ENCODE measurements around the gene DRD5. TPM values are rescaled to one million over a fixed set of nuclear protein-coding genes. Genes with fewer than 3 reads are reported as not detected.
"Not testable (repeated sequence)": the region's sequence is repeated elsewhere in the genome, so short reads cannot be mapped to it uniquely, and the experiment has no call there.

DRD5 gene
- total RNA-seq, 2 experiments from 2014 or later: not detected

- H3K27me3 Mint-ChIP-seq: peaks cover 61% of the 10 kb centered on the region
- DNase-seq: no peak
- no peaks in the 10 kb centered on the region for H3K4me1 Mint-ChIP-seq
- H3K4me3 Mint-ChIP-seq: no peak overlapping the region
- ChIA-PET CTCF (no interaction called here), POLR2A (no interaction called here)
- H3K36me3 Mint-ChIP-seq (ENCODE audit: low read depth): no peaks in the 10 kb centered on the region
- no peak overlapping the region for H3K27ac Mint-ChIP-seq
- no peaks in the 10 kb centered on the region for H3K9me3 Mint-ChIP-seq
Measured at GRCh38 chr4:9782136-9782436, 652 bp downstream of the DRD5 start.

GRCh38 chr4:9785891-9786290 lies 4.5 kb downstream of the DRD5 start:
- H3K36me3 Mint-ChIP-seq (ENCODE audit: low read depth); H3K27ac Mint-ChIP-seq; DNase-seq; POLR2A ChIA-PET; H3K4me1 Mint-ChIP-seq; H3K4me3 Mint-ChIP-seq; H3K9me3 Mint-ChIP-seq; CTCF ChIA-PET: not testable (repeated sequence)
- peaks cover 56% of the 10 kb centered on the region for H3K27me3 Mint-ChIP-seq

- no peak for DNase-seq
- no peaks in the 10 kb centered on the region for H3K9me3 Mint-ChIP-seq
- ChIA-PET POLR2A (no interaction called here), CTCF (no interaction called here)
- H3K4me3 Mint-ChIP-seq: no peak overlapping the region
- H3K27ac Mint-ChIP-seq: no peak overlapping the region
- peaks cover 23% of the 10 kb centered on the region for H3K27me3 Mint-ChIP-seq
- no peaks in the 10 kb centered on the region for H3K36me3 Mint-ChIP-seq (ENCODE audit: low read depth)
- H3K4me1 Mint-ChIP-seq: no peaks in the 10 kb centered on the region
Measured at GRCh38 chr4:9792381-9792780, 10.9 kb downstream of the DRD5 start.

GRCh38 chr4:9796641-9797040 lies 15.2 kb downstream of the DRD5 start:
- peaks cover 15% of the 10 kb centered on the region for H3K27me3 Mint-ChIP-seq
- H3K4me3 Mint-ChIP-seq; H3K27ac Mint-ChIP-seq; CTCF ChIA-PET; DNase-seq; POLR2A ChIA-PET; H3K9me3 Mint-ChIP-seq; H3K4me1 Mint-ChIP-seq; H3K36me3 Mint-ChIP-seq (ENCODE audit: low read depth): not testable (repeated sequence)

- ChIA-PET CTCF (no interaction called here), POLR2A (no interaction called here)
Measured at GRCh38 chr4:9800848-9801247, 19.4 kb downstream of the DRD5 start.

GRCh38 chr4:9804918-9805317 lies 23.5 kb downstream of the DRD5 start:
- CTCF ChIA-PET: no interaction called here
- no peak overlapping the region for H3K4me3 Mint-ChIP-seq
- peaks cover 52% of the 10 kb centered on the region for H3K27me3 Mint-ChIP-seq
- no peaks in the 10 kb centered on the region for H3K9me3 Mint-ChIP-seq
- POLR2A ChIA-PET: no interaction called here
- H3K36me3 Mint-ChIP-seq (ENCODE audit: low read depth): no peaks in the 10 kb centered on the region
- no peak for DNase-seq
- no peak overlapping the region for H3K27ac Mint-ChIP-seq
- no peaks in the 10 kb centered on the region for H3K4me1 Mint-ChIP-seq

More at GRCh38 chr4:9800848-9801247, 19.4 kb downstream of the DRD5 start:
- Mint-ChIP-seq H3K27me3 (peaks cover 36% of the 10 kb centered on the region), H3K27ac (no peak overlapping the region), H3K4me1 (no peaks in the 10 kb centered on the region), H3K9me3 (peaks cover 3% of the 10 kb centered on the region), H3K4me3 (no peak overlapping the region), H3K36me3 (ENCODE audit: low read depth) (no peaks in the 10 kb centered on the region)
- no peak for DNase-seq

GRCh38 chr4:9808077-9808476 lies 26.6 kb downstream of the DRD5 start:
- H3K4me3 Mint-ChIP-seq: no peak overlapping the region
- no peak for DNase-seq
- no peak overlapping the region for H3K27ac Mint-ChIP-seq
- ChIA-PET CTCF (no interaction called here), POLR2A (no interaction called here)
- H3K27me3 Mint-ChIP-seq: peaks cover 65% of the 10 kb centered on the region
- H3K9me3 Mint-ChIP-seq: no peaks in the 10 kb centered on the region
- H3K4me1 Mint-ChIP-seq: peaks cover 9% of the 10 kb centered on the region
- no peaks in the 10 kb centered on the region for H3K36me3 Mint-ChIP-seq (ENCODE audit: low read depth)

GRCh38 chr4:9811806-9812205 lies 30.4 kb downstream of the DRD5 start:
- no peak overlapping the region for H3K27ac Mint-ChIP-seq
- H3K36me3 Mint-ChIP-seq (ENCODE audit: low read depth): no peaks in the 10 kb centered on the region
- no peak overlapping the region for H3K4me3 Mint-ChIP-seq
- CTCF ChIA-PET: interaction anchor here (1.4 kb wide), 1 partner anchor 204 kb away, joined by 6 read pairs; no protein-coding TSS in a partner anchor
- H3K27me3 Mint-ChIP-seq: peaks cover 67% of the 10 kb centered on the region
- no peaks in the 10 kb centered on the region for H3K9me3 Mint-ChIP-seq
- peaks cover 20% of the 10 kb centered on the region for H3K4me1 Mint-ChIP-seq
- POLR2A ChIA-PET: no interaction called here
- DNase-seq: no peak

GRCh38 chr4:9812501-9813340 lies 31.3 kb downstream of the DRD5 start:
- peaks cover 22% of the 10 kb centered on the region for H3K4me1 Mint-ChIP-seq
- no peak overlapping the region for H3K4me3 Mint-ChIP-seq
- peak; percentile 37 for DNase-seq
- H3K27me3 Mint-ChIP-seq: peaks cover 70% of the 10 kb centered on the region
- ChIA-PET POLR2A (no interaction called here), CTCF (interaction anchor here (1.4 kb wide), 1 partner anchor 203 kb away, joined by 6 read pairs; no protein-coding TSS in a partner anchor)
- no peaks in the 10 kb centered on the region for H3K36me3 Mint-ChIP-seq (ENCODE audit: low read depth)
- peak overlapping the region; percentile 16 for H3K27ac Mint-ChIP-seq
- no peaks in the 10 kb centered on the region for H3K9me3 Mint-ChIP-seq

GRCh38 chr4:9816285-9816684 lies 34.9 kb downstream of the DRD5 start:
- ChIA-PET CTCF (no interaction called here), POLR2A (no interaction called here)
- Mint-ChIP-seq H3K4me1 (peaks cover 22% of the 10 kb centered on the region), H3K36me3 (ENCODE audit: low read depth) (no peaks in the 10 kb centered on the region), H3K4me3 (no peak overlapping the region), H3K9me3 (no peaks in the 10 kb centered on the region), H3K27me3 (peaks cover 64% of the 10 kb centered on the region), H3K27ac (no peak overlapping the region)
- DNase-seq: no peak

- POLR2A ChIA-PET: no interaction called here
- Mint-ChIP-seq H3K27me3 (peaks cover 56% of the 10 kb centered on the region), H3K27ac (no peak overlapping the region), H3K4me1 (peaks cover 22% of the 10 kb centered on the region), H3K9me3 (no peaks in the 10 kb centered on the region), H3K36me3 (ENCODE audit: low read depth) (no peaks in the 10 kb centered on the region), H3K4me3 (no peak overlapping the region)
- CTCF ChIA-PET: no interaction called here
- no peak for DNase-seq
Measured at GRCh38 chr4:9820343-9820742, 38.9 kb downstream of the DRD5 start.

- DNase-seq: peak; percentile 61
- H3K4me3 Mint-ChIP-seq: no peak overlapping the region
- H3K27ac Mint-ChIP-seq: peak overlapping the region; percentile 32
- no peaks in the 10 kb centered on the region for H3K36me3 Mint-ChIP-seq (ENCODE audit: low read depth)
- ChIA-PET CTCF (interaction anchor here (1.0 to 3.3 kb wide), 4 partner anchors 111 to 194 kb away, joined by 3 to 12 read pairs (median 4); no protein-coding TSS in a partner anchor), POLR2A (interaction anchor here (0.7 to 2.1 kb wide), 2 partner anchors 114 to 271 kb away, joined by 3 to 5 read pairs; no protein-coding TSS in a partner anchor)
- H3K4me1 Mint-ChIP-seq: peaks cover 26% of the 10 kb centered on the region
- H3K9me3 Mint-ChIP-seq: peaks cover 5% of the 10 kb centered on the region
- H3K27me3 Mint-ChIP-seq: peaks cover 48% of the 10 kb centered on the region
Measured at GRCh38 chr4:9825049-9825448, 43.6 kb downstream of the DRD5 start.

GRCh38 chr4:9826551-9826950 lies 45.1 kb downstream of the DRD5 start:
- DNase-seq: no peak
- Mint-ChIP-seq H3K4me3 (no peak overlapping the region), H3K27ac (no peak overlapping the region), H3K9me3 (peaks cover 5% of the 10 kb centered on the region), H3K36me3 (ENCODE audit: low read depth) (no peaks in the 10 kb centered on the region), H3K4me1 (peaks cover 26% of the 10 kb centered on the region), H3K27me3 (peaks cover 45% of the 10 kb centered on the region)
- ChIA-PET POLR2A (no interaction called here), CTCF (interaction anchor here (1.3 kb wide), 1 partner anchor 110 kb away, joined by 4 read pairs; no protein-coding TSS in a partner anchor)

- no peak overlapping the region for H3K4me3 Mint-ChIP-seq
- no peak overlapping the region for H3K27ac Mint-ChIP-seq
- POLR2A ChIA-PET: no interaction called here
- H3K27me3 Mint-ChIP-seq: peaks cover 42% of the 10 kb centered on the region
- no peaks in the 10 kb centered on the region for H3K36me3 Mint-ChIP-seq (ENCODE audit: low read depth)
- H3K9me3 Mint-ChIP-seq: peaks cover 3% of the 10 kb centered on the region
- DNase-seq: no peak
- H3K4me1 Mint-ChIP-seq: no peaks in the 10 kb centered on the region
- CTCF ChIA-PET: interaction anchor here (1.4 kb wide), 1 partner anchor 182 kb away, joined by 5 read pairs; no protein-coding TSS in a partner anchor
Measured at GRCh38 chr4:9832640-9833039, 51.2 kb downstream of the DRD5 start.
